GM18526 (cell line): ENCODE measurements around the gene LAMB4.

Experiments
- POLR2A ChIP-seq: IDR thresholded peaks from 3 replicates; pipeline ENCODE4 v1.6.1; 2011; ENCODE audit not compliant: insufficient read length; ENCODE audit errors: extremely low read depth

The LAMB4 gene

GRCh38 chr7:108103558-108104298 lies 26.4 kb downstream of the LAMB4 start:
- no peak for TF ChIP-seq POLR2A

GRCh38 chr7:108102671-108103312 lies 27.4 kb downstream of the LAMB4 start:
- TF ChIP-seq POLR2A: no peak

- no peak for TF ChIP-seq POLR2A
Observed at GRCh38 chr7:108101759-108102158, 28.4 kb downstream of the LAMB4 start.

DNA sequence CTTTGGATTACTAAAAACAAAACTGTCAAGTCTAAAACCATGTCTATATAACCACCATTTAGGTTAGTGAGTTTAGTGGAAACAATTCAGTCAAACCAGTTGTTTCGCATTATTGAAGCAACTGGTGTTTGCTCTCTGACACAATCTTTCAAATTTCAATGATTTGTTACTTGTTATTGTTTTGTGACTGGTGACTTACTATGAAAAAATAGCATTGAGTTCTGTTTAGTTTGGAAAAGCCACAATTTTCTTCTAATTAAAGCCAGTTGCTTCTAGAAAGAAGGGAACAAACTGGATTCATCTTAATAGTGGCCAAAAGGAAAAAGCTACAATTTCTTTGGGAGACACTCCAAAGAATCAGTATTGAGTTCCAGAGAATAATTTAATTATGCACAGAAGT lies 30.4 kb downstream of the LAMB4 start:
- TF ChIP-seq POLR2A: no peak

DNA sequence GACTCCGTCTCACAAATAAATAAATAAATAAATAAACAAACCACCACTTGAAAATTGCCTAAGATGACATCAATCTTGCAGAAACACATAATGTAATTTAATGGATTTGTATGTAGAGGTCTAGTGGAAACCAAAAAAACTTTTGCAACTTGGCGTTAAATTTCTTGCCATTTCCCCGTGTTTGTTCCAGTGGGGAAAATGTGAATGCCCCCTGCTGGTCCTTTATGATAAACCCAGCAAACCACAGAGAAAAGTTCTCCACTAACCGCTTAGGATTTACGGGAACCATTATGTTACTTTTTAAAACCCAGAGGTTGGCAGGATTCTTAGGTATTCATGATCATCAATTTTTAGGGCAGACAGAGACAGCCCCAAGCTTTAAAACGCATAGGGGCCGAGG lies 32.5 kb downstream of the LAMB4 start:
- no peak for TF ChIP-seq POLR2A

- TF ChIP-seq POLR2A: no peak
Observed at GRCh38 chr7:108096996-108097395, 33.2 kb downstream of the LAMB4 start.

- no peak for TF ChIP-seq POLR2A
Observed at GRCh38 chr7:108094933-108095710, 35.0 kb downstream of the LAMB4 start.

GRCh38 chr7:108094346-108094745 lies 35.8 kb downstream of the LAMB4 start:
- TF ChIP-seq POLR2A: no peak

GRCh38 chr7:108093851-108094331 lies 36.3 kb downstream of the LAMB4 start:
- no peak for TF ChIP-seq POLR2A

- TF ChIP-seq POLR2A: no peak
Observed at GRCh38 chr7:108093341-108093740, 36.8 kb downstream of the LAMB4 start.

DNA sequence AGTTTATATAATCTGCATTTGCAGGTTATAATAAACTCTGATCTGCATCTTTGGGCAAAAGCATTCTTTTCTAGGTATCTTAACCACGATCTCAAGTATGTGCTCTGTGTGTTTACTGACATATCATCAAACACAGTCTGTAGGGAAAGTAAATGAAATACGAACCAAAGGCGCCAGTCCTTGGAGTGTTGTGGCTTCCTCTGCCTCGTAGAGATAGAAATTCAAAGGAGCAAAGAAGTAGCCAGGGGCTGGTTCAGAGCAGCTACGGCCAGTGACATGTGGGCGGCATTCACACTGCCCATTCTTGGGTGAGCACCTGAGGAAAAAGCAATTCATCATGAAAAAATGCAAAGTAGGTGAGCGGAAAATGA lies 38.7 kb downstream of the LAMB4 start:
- no peak for TF ChIP-seq POLR2A

GRCh38 chr7:108090791-108091460 lies 39.2 kb downstream of the LAMB4 start:
- TF ChIP-seq POLR2A: no peak

GRCh38 chr7:108089381-108089780 lies 40.8 kb downstream of the LAMB4 start:
- TF ChIP-seq POLR2A: no peak

GRCh38 chr7:108088729-108089128 lies 41.4 kb downstream of the LAMB4 start:
- no peak for TF ChIP-seq POLR2A

GRCh38 chr7:108087778-108088177 lies 42.4 kb downstream of the LAMB4 start:
- no peak for TF ChIP-seq POLR2A
